ENCODE measurements around the gene PRKAR2A. TPM values are rescaled to one million over a fixed set of nuclear protein-coding genes. Genes with fewer than 3 reads are reported as not detected.

PRKAR2A gene
- total RNA-seq, 1 experiment from 2014 or later, result 85.4 TPM

DNA sequence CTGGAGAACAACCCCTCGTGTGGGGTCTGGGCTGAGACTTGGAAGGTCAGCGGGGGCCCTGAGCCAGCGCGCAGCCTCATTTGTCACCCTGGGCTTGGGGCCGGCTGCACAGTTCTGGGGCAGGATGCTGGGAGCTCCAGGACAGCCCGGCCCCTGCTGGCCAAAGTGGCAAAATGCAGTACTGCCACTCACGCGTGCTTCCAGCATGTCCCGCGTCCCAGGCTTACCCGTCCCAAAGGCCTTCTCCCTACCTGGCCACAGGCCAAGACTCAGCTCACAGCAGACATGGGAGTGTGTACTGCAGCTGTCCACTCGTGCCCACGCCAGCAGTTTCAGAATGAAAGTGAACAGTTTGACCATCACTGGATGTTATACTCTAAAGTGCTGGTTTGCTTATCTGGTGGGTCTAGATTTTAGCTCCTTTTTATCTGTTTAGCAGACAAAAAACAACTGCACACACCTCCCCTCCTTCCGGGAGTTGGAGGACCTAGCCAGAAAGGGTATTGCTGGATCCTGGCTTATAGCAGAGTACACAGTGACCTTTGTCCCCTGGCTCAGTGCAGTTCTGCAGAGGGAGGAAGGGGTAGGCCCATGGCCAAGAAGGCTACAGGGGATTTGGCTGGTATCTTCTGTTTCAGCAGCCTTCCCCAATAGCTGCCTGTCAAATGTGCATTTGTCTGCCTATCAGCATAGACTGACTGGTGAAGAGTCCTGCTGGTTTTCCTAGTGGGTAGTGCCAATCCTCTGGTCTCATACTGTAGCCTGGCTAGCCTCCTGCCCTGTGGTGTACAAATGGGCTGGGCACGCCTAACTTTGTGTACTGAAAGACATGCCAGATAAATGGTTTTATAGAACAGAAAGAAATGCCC, 107.5 kb downstream of the PRKAR2A start:
- ATAC-seq (peak; percentile 97), DNase-seq (ENCODE audit: low read depth, low spot score) (no peak)
- BruUV-seq (replicated peaks), result no TSS peak
- Histone ChIP-seq H3K27me3 (ENCODE audit: control insufficient read depth, insufficient read depth, low read length) (no peaks in the 10 kb centered on the region), H3K9me3 (ENCODE audit: control insufficient read depth, insufficient read depth, low read depth, low read length) (no peaks in the 10 kb centered on the region), H3K27ac (ENCODE audit: low read length) (no peak overlapping the region), H3K4me3 (ENCODE audit: low read depth in 2 of 2, low read length in 2 of 2) (no peak overlapping the region), H3K4me1 (ENCODE audit: control insufficient read depth, insufficient read depth, low read length) (peaks cover 3% of the 10 kb centered on the region), H3K36me3 (ENCODE audit: control insufficient read depth, insufficient read depth, low read length) (no peaks in the 10 kb centered on the region)
- intact Hi-C loops (cut with micrococcal nuclease; ENCODE audit: unreplicated experiment), result no loop called here
- in situ Hi-C loops (cut with HindIII; ENCODE audit: low pct_unique_long_range_greater_than_20kb, low sequenced_read_pairs), result no loop called here
- TF ChIP-seq, protein P1, sequence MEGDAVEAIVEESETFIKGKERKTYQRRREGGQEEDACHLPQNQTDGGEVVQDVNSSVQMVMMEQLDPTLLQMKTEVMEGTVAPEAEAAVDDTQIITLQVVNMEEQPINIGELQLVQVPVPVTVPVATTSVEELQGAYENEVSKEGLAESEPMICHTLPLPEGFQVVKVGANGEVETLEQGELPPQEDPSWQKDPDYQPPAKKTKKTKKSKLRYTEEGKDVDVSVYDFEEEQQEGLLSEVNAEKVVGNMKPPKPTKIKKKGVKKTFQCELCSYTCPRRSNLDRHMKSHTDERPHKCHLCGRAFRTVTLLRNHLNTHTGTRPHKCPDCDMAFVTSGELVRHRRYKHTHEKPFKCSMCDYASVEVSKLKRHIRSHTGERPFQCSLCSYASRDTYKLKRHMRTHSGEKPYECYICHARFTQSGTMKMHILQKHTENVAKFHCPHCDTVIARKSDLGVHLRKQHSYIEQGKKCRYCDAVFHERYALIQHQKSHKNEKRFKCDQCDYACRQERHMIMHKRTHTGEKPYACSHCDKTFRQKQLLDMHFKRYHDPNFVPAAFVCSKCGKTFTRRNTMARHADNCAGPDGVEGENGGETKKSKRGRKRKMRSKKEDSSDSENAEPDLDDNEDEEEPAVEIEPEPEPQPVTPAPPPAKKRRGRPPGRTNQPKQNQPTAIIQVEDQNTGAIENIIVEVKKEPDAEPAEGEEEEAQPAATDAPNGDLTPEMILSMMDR (IDR thresholded peaks at IDR 0.05), result peak; percentile 89
- no peak for TF ChIP-seq TCF7L2 (IDR thresholded peaks at IDR 0.05; ENCODE audit: low read depth, low read length)
- no peak for TF ChIP-seq SIN3A (IDR thresholded peaks at IDR 0.05; ENCODE audit: borderline replicate concordance, insufficient read depth, low read depth, low read length)
- TF ChIP-seq, protein P2, sequence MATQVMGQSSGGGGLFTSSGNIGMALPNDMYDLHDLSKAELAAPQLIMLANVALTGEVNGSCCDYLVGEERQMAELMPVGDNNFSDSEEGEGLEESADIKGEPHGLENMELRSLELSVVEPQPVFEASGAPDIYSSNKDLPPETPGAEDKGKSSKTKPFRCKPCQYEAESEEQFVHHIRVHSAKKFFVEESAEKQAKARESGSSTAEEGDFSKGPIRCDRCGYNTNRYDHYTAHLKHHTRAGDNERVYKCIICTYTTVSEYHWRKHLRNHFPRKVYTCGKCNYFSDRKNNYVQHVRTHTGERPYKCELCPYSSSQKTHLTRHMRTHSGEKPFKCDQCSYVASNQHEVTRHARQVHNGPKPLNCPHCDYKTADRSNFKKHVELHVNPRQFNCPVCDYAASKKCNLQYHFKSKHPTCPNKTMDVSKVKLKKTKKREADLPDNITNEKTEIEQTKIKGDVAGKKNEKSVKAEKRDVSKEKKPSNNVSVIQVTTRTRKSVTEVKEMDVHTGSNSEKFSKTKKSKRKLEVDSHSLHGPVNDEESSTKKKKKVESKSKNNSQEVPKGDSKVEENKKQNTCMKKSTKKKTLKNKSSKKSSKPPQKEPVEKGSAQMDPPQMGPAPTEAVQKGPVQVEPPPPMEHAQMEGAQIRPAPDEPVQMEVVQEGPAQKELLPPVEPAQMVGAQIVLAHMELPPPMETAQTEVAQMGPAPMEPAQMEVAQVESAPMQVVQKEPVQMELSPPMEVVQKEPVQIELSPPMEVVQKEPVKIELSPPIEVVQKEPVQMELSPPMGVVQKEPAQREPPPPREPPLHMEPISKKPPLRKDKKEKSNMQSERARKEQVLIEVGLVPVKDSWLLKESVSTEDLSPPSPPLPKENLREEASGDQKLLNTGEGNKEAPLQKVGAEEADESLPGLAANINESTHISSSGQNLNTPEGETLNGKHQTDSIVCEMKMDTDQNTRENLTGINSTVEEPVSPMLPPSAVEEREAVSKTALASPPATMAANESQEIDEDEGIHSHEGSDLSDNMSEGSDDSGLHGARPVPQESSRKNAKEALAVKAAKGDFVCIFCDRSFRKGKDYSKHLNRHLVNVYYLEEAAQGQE (IDR thresholded peaks at IDR 0.05; ENCODE audit: insufficient read depth in 1 of 2, low read depth in 2 of 2, low read length in 1 of 2), result no peak
- no peak for TF ChIP-seq POLR2AphosphoS5 (IDR thresholded peaks at IDR 0.05; ENCODE audit: low read depth, low read length)
- CTCF ChIA-PET, result interaction anchor here (0.5 to 1.2 kb wide), 4 partner anchors 9 to 660 kb away, joined by 3 to 14 read pairs (median 3); no protein-coding TSS in a partner anchor
- POLR2A ChIA-PET, result interaction anchor here (0.6 kb wide), 2 partner anchors 41 to 45 kb away, joined by 3 read pairs; no protein-coding TSS in a partner anchor

DNA sequence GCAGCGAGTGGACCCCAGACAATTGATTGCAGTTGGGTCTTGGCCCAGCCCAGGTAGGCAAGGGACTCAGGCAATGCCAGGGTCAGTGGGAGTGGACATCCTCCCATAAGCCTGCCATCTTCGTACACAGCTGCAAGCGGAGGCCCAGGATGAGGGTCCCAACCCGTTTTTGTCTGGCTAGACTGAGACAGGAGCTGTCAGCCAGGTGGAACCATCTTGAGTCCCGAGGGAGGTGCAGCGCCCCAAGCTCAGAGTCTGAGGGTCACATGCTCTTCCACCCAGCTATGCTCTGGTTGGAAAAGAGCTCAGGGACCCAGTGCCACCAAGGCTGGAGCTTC, 108.1 kb downstream of the PRKAR2A start:
- POLR2A ChIA-PET, result no interaction called here
- no peak overlapping the region for H3K27ac ChIP-seq (ENCODE audit: low read length)
- ATAC-seq, result peak; percentile 16; the same call in 1 of the 2 replicates

More for the DNA sequence above, 108.1 kb downstream of the PRKAR2A start:
- in situ Hi-C loops (cut with HindIII; ENCODE audit: low pct_unique_long_range_greater_than_20kb, low sequenced_read_pairs), result no loop called here
- BruUV-seq (replicated peaks), result no TSS peak
- CTCF ChIA-PET, result interaction anchor here (1.2 kb wide), 1 partner anchor 29 kb away, joined by 3 read pairs; no protein-coding TSS in a partner anchor
- TF ChIP-seq TCF7L2 (IDR thresholded peaks at IDR 0.05; ENCODE audit: low read depth, low read length) (no peak), POLR2AphosphoS5 (IDR thresholded peaks at IDR 0.05; ENCODE audit: low read depth, low read length) (no peak), SIN3A (IDR thresholded peaks at IDR 0.05; ENCODE audit: borderline replicate concordance, insufficient read depth, low read depth, low read length) (no peak)
- TF ChIP-seq, protein P2 (IDR thresholded peaks at IDR 0.05; ENCODE audit: insufficient read depth in 1 of 2, low read depth in 2 of 2, low read length in 1 of 2), result no peak
- TF ChIP-seq, protein P1 (IDR thresholded peaks at IDR 0.05), result no peak
- intact Hi-C loops (cut with micrococcal nuclease; ENCODE audit: unreplicated experiment), result no loop called here
- no peaks in the 10 kb centered on the region for H3K36me3 ChIP-seq (ENCODE audit: control insufficient read depth, insufficient read depth, low read length)
- no peak for DNase-seq (ENCODE audit: low read depth, low spot score)
- H3K4me3 ChIP-seq (ENCODE audit: low read depth in 2 of 2, low read length in 2 of 2), result no peak overlapping the region
- peaks cover 3% of the 10 kb centered on the region for H3K4me1 ChIP-seq (ENCODE audit: control insufficient read depth, insufficient read depth, low read length)
- H3K9me3 ChIP-seq (ENCODE audit: control insufficient read depth, insufficient read depth, low read depth, low read length), result no peaks in the 10 kb centered on the region
- no peaks in the 10 kb centered on the region for H3K27me3 ChIP-seq (ENCODE audit: control insufficient read depth, insufficient read depth, low read length)

All from Panc1 (cell line).